Stimulated activated naive CD8-positive, alpha-beta T cell treated with anti-CD3 and anti-CD28 coated beads, Interleukin-15, Interleukin-2, amounts not matched to agents 100 U/mL and 50 U/mL, for 24 hours (primary cell): ENCODE data around the gene ALDH16A1.

Source experiments
- ATAC-seq: fragments of 150-1000 bp; cut with Tn5 transposase; one replicate; pipeline ENCODE4 v1.10.0; 2021
- DNase-seq: peaks from one replicate; pipeline ENCODE4 v3.0.0; 2021

ALDH16A1 gene

GRCh38 chr19:49453013-49453756 lies at the start of gene ALDH16A1:
TSS of gene ALDH16A1 (plus strand) at chr19:49453225. CDS start at chr19:49453332, 107 bp downstream.
- peak; percentile 98 for DNase-seq
- ATAC-seq, result peak; percentile 94

- ATAC-seq, result peak; percentile 44
- no peak for DNase-seq
Observed at GRCh38 chr19:49403404-49404187, 49.4 kb upstream of the ALDH16A1 start.

GRCh38 chr19:49407079-49407478 lies 45.9 kb upstream of the ALDH16A1 start:
- DNase-seq (no peak), ATAC-seq (no peak)

- no peak for DNase-seq
- ATAC-seq, result no peak
Observed at GRCh38 chr19:49407482-49408015, 45.5 kb upstream of the ALDH16A1 start.

GRCh38 chr19:49408816-49409440 lies 44.1 kb upstream of the ALDH16A1 start:
- ATAC-seq (peak; percentile 30), DNase-seq (no peak)

GRCh38 chr19:49409441-49410029 lies 43.5 kb upstream of the ALDH16A1 start:
- DNase-seq, result no peak
- ATAC-seq, result peak; percentile 21

GRCh38 chr19:49411681-49412326 lies 41.2 kb upstream of the ALDH16A1 start:
- DNase-seq (no peak), ATAC-seq (no peak)

GRCh38 chr19:49413348-49413747 lies 39.7 kb upstream of the ALDH16A1 start:
- no peak for ATAC-seq
- no peak for DNase-seq

- DNase-seq (no peak), ATAC-seq (no peak)
Observed at GRCh38 chr19:49414256-49414655, 38.8 kb upstream of the ALDH16A1 start.

GRCh38 chr19:49415102-49415809 lies 37.8 kb upstream of the ALDH16A1 start:
- ATAC-seq (no peak), DNase-seq (no peak)

- ATAC-seq (no peak), DNase-seq (no peak)
Observed at GRCh38 chr19:49415810-49416200, 37.2 kb upstream of the ALDH16A1 start.

- DNase-seq (no peak), ATAC-seq (no peak)
Observed at GRCh38 chr19:49417088-49417487, 35.9 kb upstream of the ALDH16A1 start.

GRCh38 chr19:49418511-49418910 lies 34.5 kb upstream of the ALDH16A1 start:
- DNase-seq (no peak), ATAC-seq (no peak)

- DNase-seq, result no peak
Observed at GRCh38 chr19:49419173-49419572, 33.9 kb upstream of the ALDH16A1 start.

GRCh38 chr19:49420227-49420626 lies 32.8 kb upstream of the ALDH16A1 start:
- no peak for DNase-seq
- no peak for ATAC-seq

More at GRCh38 chr19:49419173-49419572, 33.9 kb upstream of the ALDH16A1 start:
- ATAC-seq, result no peak

GRCh38 chr19:49421039-49421877 lies 31.8 kb upstream of the ALDH16A1 start:
- DNase-seq, result peak; percentile 60
- no peak for ATAC-seq

GRCh38 chr19:49421878-49422202 lies 31.2 kb upstream of the ALDH16A1 start:
- no peak for ATAC-seq

GRCh38 chr19:49422407-49423070 lies 30.5 kb upstream of the ALDH16A1 start:
- peak; percentile 64 for DNase-seq
- ATAC-seq, result peak; percentile 37

More at GRCh38 chr19:49421878-49422202, 31.2 kb upstream of the ALDH16A1 start:
- DNase-seq, result no peak
